ENCODE data around the gene MCF2L2.

GRCh38 chr3:183229178-183229577, 199.2 kb downstream of the MCF2L2 start:
- TF ChIP-seq FOXP2 (optimal IDR thresholded peaks at IDR 0.05; ENCODE audit: borderline replicate concordance, extremely low read depth, extremely low read length, insufficient read depth) (no peak), TAF1 (IDR thresholded peaks at IDR 0.05; ENCODE audit: borderline replicate concordance, insufficient read depth, low read length) (no peak)

Measured in PFSK-1 (cell line).